C4-2B (cell line): ENCODE results near the gene BAIAP3.

ENCODE experiments used
- ZFX ChIP-seq: fragments of 450-650 bp; IDR thresholded peaks from 2 replicates; pipeline ENCODE4 v1.6.1; 2017
- TF ChIP-seq, protein P1 (sequence below): fragments of 450-650 bp; conservative IDR thresholded peaks from 2 replicates; pipeline ENCODE4 v1.5.1; 2017; ENCODE audit warnings: mild to moderate bottlenecking

DNA sequence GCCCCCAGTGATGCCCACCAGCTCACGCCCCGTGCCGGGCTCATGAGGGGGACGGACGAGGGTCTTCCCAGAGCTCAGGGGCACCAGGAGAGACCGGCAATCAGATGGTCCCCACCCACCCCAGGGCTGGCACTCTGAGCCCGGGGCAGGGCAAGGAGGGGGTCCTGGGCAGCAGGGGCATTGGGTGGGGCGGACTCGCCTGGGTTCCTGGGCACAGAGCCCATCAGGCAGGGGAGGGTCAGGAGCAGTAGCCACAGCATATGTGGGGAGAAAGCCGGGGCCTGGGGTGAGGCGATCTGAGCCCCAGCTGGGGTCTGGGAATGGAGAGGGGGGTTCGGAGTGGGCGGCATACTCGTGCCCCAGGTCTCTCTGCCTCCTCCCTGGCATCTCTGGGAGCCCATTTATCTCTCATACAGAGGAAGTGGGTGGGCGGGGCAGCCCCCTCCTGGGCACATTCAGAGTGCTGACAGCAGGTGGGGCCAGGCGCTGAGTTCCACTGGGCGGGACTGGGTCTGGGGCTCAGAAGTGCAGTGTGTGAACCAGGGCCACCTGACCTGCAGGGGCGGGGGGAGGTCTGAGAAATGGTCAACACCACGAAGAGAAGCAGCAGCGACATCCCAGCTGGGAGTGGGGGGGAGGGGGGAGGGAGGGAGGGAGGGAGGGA lies 44.5 kb upstream of the BAIAP3 start:
- TF ChIP-seq, protein P1, sequence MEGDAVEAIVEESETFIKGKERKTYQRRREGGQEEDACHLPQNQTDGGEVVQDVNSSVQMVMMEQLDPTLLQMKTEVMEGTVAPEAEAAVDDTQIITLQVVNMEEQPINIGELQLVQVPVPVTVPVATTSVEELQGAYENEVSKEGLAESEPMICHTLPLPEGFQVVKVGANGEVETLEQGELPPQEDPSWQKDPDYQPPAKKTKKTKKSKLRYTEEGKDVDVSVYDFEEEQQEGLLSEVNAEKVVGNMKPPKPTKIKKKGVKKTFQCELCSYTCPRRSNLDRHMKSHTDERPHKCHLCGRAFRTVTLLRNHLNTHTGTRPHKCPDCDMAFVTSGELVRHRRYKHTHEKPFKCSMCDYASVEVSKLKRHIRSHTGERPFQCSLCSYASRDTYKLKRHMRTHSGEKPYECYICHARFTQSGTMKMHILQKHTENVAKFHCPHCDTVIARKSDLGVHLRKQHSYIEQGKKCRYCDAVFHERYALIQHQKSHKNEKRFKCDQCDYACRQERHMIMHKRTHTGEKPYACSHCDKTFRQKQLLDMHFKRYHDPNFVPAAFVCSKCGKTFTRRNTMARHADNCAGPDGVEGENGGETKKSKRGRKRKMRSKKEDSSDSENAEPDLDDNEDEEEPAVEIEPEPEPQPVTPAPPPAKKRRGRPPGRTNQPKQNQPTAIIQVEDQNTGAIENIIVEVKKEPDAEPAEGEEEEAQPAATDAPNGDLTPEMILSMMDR: no peak
- TF ChIP-seq ZFX: no peak
